GM12878 (cell line): ENCODE results near the gene SPG21. TPM values are rescaled to one million over a fixed set of nuclear protein-coding genes. Genes with fewer than 3 reads are reported as not detected.

Experiments used
- ATAC-seq: fragments of 200-7000 bp; cut with Tn5 transposase; 3 replicates; pipeline ENCODE4 v1.9.1; 2020; ENCODE audit warnings: mild to moderate bottlenecking, moderate library complexity
- BruUV-seq: library from RNA; stranded (reverse); fragments of 400-500 nt; replicated peaks from 2 replicates; lab custom pipeline; 2021; lab: Mats Ljungman, UMichigan
- CTCF ChIA-PET: fragments of 300-600 bp; sonication (Branson Sonifier 250); formaldehyde crosslinking; extraction: SDS; loops from one replicate; lab custom pipeline; 2021; ENCODE audit warnings: inconsistent platforms; lab: Yijun Ruan, JAX
- POLR2A ChIA-PET: fragments of 350-600 bp; formaldehyde crosslinking; extraction: SDS; loops from one replicate; lab custom pipeline; 2021; ENCODE audit warnings: inconsistent platforms; lab: Charles Lee
- RAD21 ChIA-PET: fragments of 300-600 bp; sonication (Branson Sonifier 250); formaldehyde crosslinking; loops from one replicate; lab custom pipeline; 2023; ENCODE audit warnings: antibody characterized with exemption; ENCODE audit not compliant: unreplicated experiment; lab: Charles Lee
- SMC1A ChIA-PET: fragments of 300-600 bp; sonication (Branson Sonifier 250); formaldehyde crosslinking; loops from one replicate; lab custom pipeline; 2023; ENCODE audit not compliant: unreplicated experiment, uncharacterized antibody; lab: Charles Lee
- DNase-seq: peaks from one replicate; pipeline ENCODE4 v3.0.0-alpha.2; 2011; ENCODE audit warnings: low read depth, low spot score
- FAIRE-seq: peaks from 3 replicates; lab custom pipeline; 2011; peaks lifted over from hg19 to GRCh38; lab: Jason Lieb, UNC
- H2AFZ ChIP-seq: 2 replicates; pipeline ENCODE4 v1.6.0; 2011; ENCODE audit warnings: low read depth, low read length, control low read depth; ENCODE audit not compliant: control insufficient read depth
- H3K27ac ChIP-seq: 2 replicates; pipeline ENCODE4 v1.5.1; 2011; ENCODE audit warnings: control low read depth; ENCODE audit not compliant: control insufficient read depth, insufficient read depth
- H3K27me3 ChIP-seq, 2 experiments: replicated peaks in 1 of 2; 2 replicates each; pipeline versions ENCODE4 v1.6.0 to v1.6.1; 2011; ENCODE audit warnings: low read length in 1 of 2; ENCODE audit not compliant: control insufficient read depth in 2 of 2, insufficient read depth in 2 of 2
- H3K36me3 ChIP-seq, 2 experiments: 2 replicates each; pipeline ENCODE4 v1.5.1; 2011; ENCODE audit warnings: low read length in 1 of 2; ENCODE audit not compliant: control insufficient read depth in 2 of 2, insufficient read depth in 2 of 2
- H3K4me1 ChIP-seq: 2 replicates; pipeline ENCODE4 v1.6.1; 2011; ENCODE audit warnings: mild to moderate bottlenecking, low read length, moderate library complexity, mixed read lengths; ENCODE audit not compliant: control insufficient read depth, insufficient read depth
- H3K4me2 ChIP-seq: 2 replicates; pipeline ENCODE4 v1.6.0; 2011; ENCODE audit warnings: control low read depth; ENCODE audit not compliant: control insufficient read depth, insufficient read depth
- H3K4me3 ChIP-seq: fragments of 200-600 bp; sonication (generic); 2 replicates; pipeline ENCODE4 v1.5.1; 2016
- H3K79me2 ChIP-seq: 2 replicates; pipeline ENCODE4 v1.6.0; 2011; ENCODE audit warnings: low read length; ENCODE audit not compliant: control insufficient read depth, insufficient read depth
- H3K9ac ChIP-seq: 2 replicates; pipeline ENCODE4 v1.8.0; 2011; ENCODE audit warnings: low read length, control low read depth, mixed read lengths; ENCODE audit not compliant: control insufficient read depth, insufficient read depth
- H3K9me3 ChIP-seq: replicated peaks from 3 replicates; pipeline ENCODE4 v1.5.1; 2011; ENCODE audit warnings: mild to moderate bottlenecking, low read length; ENCODE audit not compliant: control insufficient read depth, insufficient read depth
- H4K20me1 ChIP-seq: 2 replicates; pipeline ENCODE4 v1.6.0; 2011; ENCODE audit not compliant: control insufficient read depth, insufficient read depth
- EGR1 ChIP-seq, 2 experiments: IDR thresholded peaks; 1 replicate in 1 of 2; 2 replicates in 1 of 2; pipeline ENCODE4 v1.6.1; 2011 to 2012; ENCODE audit warnings: low read depth in 2 of 2, low read length in 2 of 2, borderline replicate concordance in 1 of 2, mild to moderate bottlenecking in 1 of 2, moderate library complexity in 1 of 2
- HDAC2 ChIP-seq: fragments of 200-600 bp; sonication (generic); IDR thresholded peaks from 2 replicates; pipeline ENCODE4 v1.6.1; 2017
- MTA2 ChIP-seq: fragments of 450-650 bp; IDR thresholded peaks from 2 replicates; pipeline ENCODE4 v1.6.1; 2016; ENCODE audit warnings: low read depth, mild to moderate bottlenecking, moderate library complexity
- NFYA ChIP-seq: IDR thresholded peaks from 2 replicates; pipeline ENCODE4 v1.6.1; 2011; ENCODE audit warnings: low read depth, mild to moderate bottlenecking, low read length, improper control_type of control experiment, borderline replicate concordance
- NR2C2 ChIP-seq: IDR thresholded peaks from 2 replicates; pipeline ENCODE4 v1.6.1; 2011; ENCODE audit warnings: borderline replicate concordance, low read depth; ENCODE audit not compliant: control insufficient read depth, insufficient read length
- SPI1 ChIP-seq: IDR thresholded peaks from 2 replicates; pipeline ENCODE4 v1.6.1; 2011; ENCODE audit warnings: low read depth, mild to moderate bottlenecking, low read length, moderate library complexity, borderline replicate concordance; ENCODE audit not compliant: insufficient read depth
- STAT3 ChIP-seq: IDR thresholded peaks from 2 replicates; pipeline ENCODE4 v1.6.1; 2011; ENCODE audit warnings: low read depth, low read length, improper control_type of control experiment
- WGBS: methylation state at CpG from one replicate; pipeline ENCODE4 v1.1.6; 2016; ENCODE audit warnings: low lambda C conversion rate; ENCODE audit not compliant: insufficient replicate concordance, insufficient coverage; ENCODE audit errors: missing lambda C conversion rate; 5-methylcytosine and 5-hydroxymethylcytosine counted together
- in situ Hi-C: fragments of 300-500 bp; cut with MboI; formaldehyde crosslinking; loops from 9 replicates; pipeline ENCODE4 v1.14.3; 2018; ENCODE audit warnings: mixed read lengths
- intact Hi-C: fragments of 100-400 bp; cut with micrococcal nuclease; formaldehyde crosslinking; loops from one replicate; pipeline ENCODE4 v1.14.2; 2022; ENCODE audit not compliant: unreplicated experiment
- polyA plus RNA-seq, 11 experiments: library from polyadenylated mRNA; depleted of rRNA in 4 of 11; unstranded in 6 of 11; stranded (reverse) in 5 of 11; fragments of >200 nt; fragmentation: Nextera tagmentation in 4 of 11; fragmentation: Illumina TruSeq in 1 of 11; extraction: Ambion mirVana in 4 of 11; extraction: Trizol in 1 of 11; gene quantifications; 1 replicate in 1 of 11; 2 replicates in 10 of 11; pipeline versions ENCODE4 v1.2.1 to v1.2.3, GENCODE V29; 2011 to 2016; ENCODE audit warnings: inconsistent platforms in 2 of 11, missing spikeins in 2 of 11, low read depth in 1 of 11
- total RNA-seq, 4 experiments: library from RNA; depleted of rRNA in 3 of 4; stranded (reverse); fragments of >200 nt in 3 of 4; fragmentation: Illumina TruSeq in 1 of 4; extraction: Trizol in 1 of 4; gene quantifications; 2 replicates each; pipeline versions ENCODE4 v1.2.1 to v1.2.3, GENCODE V29; 2013 to 2021

SPG21 gene
- total and polyA plus RNA-seq, 10 of the 15 experiments (the other 5 are each of a cell fraction or from before 2014, with no cell fraction given), result 25.5 to 116 (median 68.0) TPM

- Histone ChIP-seq H4K20me1 (no peaks in the 10 kb centered on the region), H3K9ac (no peak overlapping the region), H3K4me1 (peaks cover 8% of the 10 kb centered on the region), H3K9me3 (no peaks in the 10 kb centered on the region), H3K4me3 (no peak overlapping the region), H3K27ac (no peak overlapping the region), H3K36me3 (no peaks in the 10 kb centered on the region), H3K27me3 (no peaks in the 10 kb centered on the region), H2AFZ (no peak overlapping the region), H3K4me2 (no peak overlapping the region), H3K79me2 (no peaks in the 10 kb centered on the region)
- intact Hi-C loops, result no loop called here
- 55% methylated on average over 13 of the region's 13 CpGs for WGBS
- ChIA-PET CTCF (interaction anchor here (1.2 kb wide), 1 partner anchor 105 kb away, joined by 3 read pairs; no protein-coding TSS in a partner anchor), POLR2A (interaction anchor here (0.6 kb wide), 2 partner anchors 45 to 353 kb away, joined by 3 read pairs; no protein-coding TSS in a partner anchor), RAD21 (interaction anchor here (0.9 to 1.5 kb wide), 2 partner anchors 80 to 93 kb away, joined by 3 to 5 read pairs; no protein-coding TSS in a partner anchor), SMC1A (interaction anchor here (1.2 kb wide), 2 partner anchors 12 to 26 kb away, joined by 4 read pairs; no protein-coding TSS in a partner anchor)
- TF ChIP-seq EGR1 (IDR thresholded peaks at IDR 0.05; ENCODE audit: borderline replicate concordance in 1 of 2, low read depth in 2 of 2, low read length in 2 of 2) (no peak), HDAC2 (no peak), SPI1 (no peak), STAT3 (no peak), MTA2 (no peak), NFYA (no peak), NR2C2 (no peak)
- in situ Hi-C loops, result no loop called here
- ATAC-seq (no peak), DNase-seq (no peak), FAIRE-seq (no peak)
- no TSS peak for BruUV-seq
Observed at GRCh38 chr15:64915518-64916227, 74.0 kb downstream of the SPG21 start.

Other genes with a start within 250 kb of the SPG21 start
Only the 7 nearest of the 12 such genes appear.
- gene ANKDD1A, start 78.0 kb downstream of the SPG21 start, total RNA-seq (2014; rRNA removed), result 3.9 and 5.3 TPM in 2 replicates
- gene ANKDD1A, start 78.0 kb downstream of the SPG21 start, total RNA-seq (2014; rRNA removed; fragmentation: Illumina TruSeq; extraction: Trizol), result 2.3 and 2.6 TPM in 2 replicates
- 4.4 and 4.5 TPM in 2 replicates for gene ANKDD1A, start 78.0 kb downstream of the SPG21 start, total RNA-seq (2021)
- 3.1 and 3.7 TPM in 2 replicates for gene ANKDD1A, start 78.0 kb downstream of the SPG21 start, polyA plus RNA-seq (2011; rRNA removed)
- gene ANKDD1A, start 78.0 kb downstream of the SPG21 start, polyA plus RNA-seq (2014; fragmentation: Illumina TruSeq; extraction: Trizol), result 2.5 and 3.3 TPM in 2 replicates
- 1 to 10 TPM; 1.5 to 2.5 TPM for gene ANKDD1A, start 78.0 kb downstream of the SPG21 start, polyA plus RNA-seq (2014; fragmentation: Nextera tagmentation; extraction: Ambion mirVana)
- 5.9 and 6.6 TPM in 2 replicates for gene ANKDD1A, start 78.0 kb downstream of the SPG21 start, polyA plus RNA-seq (2014; rRNA removed)
- 1 to 10 TPM; 4.5 to 4.8 TPM for gene ANKDD1A, start 78.0 kb downstream of the SPG21 start, polyA plus RNA-seq (2016; fragmentation: Nextera tagmentation; extraction: Ambion mirVana)
- 17.4 and 21.1 TPM in 2 replicates for gene MTFMT, start 39.7 kb upstream of the SPG21 start, total RNA-seq (2014; rRNA removed)
- gene MTFMT, start 39.7 kb upstream of the SPG21 start, total RNA-seq (2014; rRNA removed; fragmentation: Illumina TruSeq; extraction: Trizol), result 16.1 and 16.9 TPM in 2 replicates
- gene MTFMT, start 39.7 kb upstream of the SPG21 start, total RNA-seq (2021), result 16.1 and 16.7 TPM in 2 replicates
- gene MTFMT, start 39.7 kb upstream of the SPG21 start, polyA plus RNA-seq (2011; rRNA removed), result 18.1 and 21.2 TPM in 2 replicates
- gene MTFMT, start 39.7 kb upstream of the SPG21 start, polyA plus RNA-seq (2014; fragmentation: Illumina TruSeq; extraction: Trizol), result 18.3 and 20.0 TPM in 2 replicates
- 1 to 10 TPM; 1.7 to 3.3 TPM for gene MTFMT, start 39.7 kb upstream of the SPG21 start, polyA plus RNA-seq (2014; fragmentation: Nextera tagmentation; extraction: Ambion mirVana)
- gene MTFMT, start 39.7 kb upstream of the SPG21 start, polyA plus RNA-seq (2014; rRNA removed), result 14.7 and 17.3 TPM in 2 replicates
- gene MTFMT, start 39.7 kb upstream of the SPG21 start, polyA plus RNA-seq (2016; fragmentation: Nextera tagmentation; extraction: Ambion mirVana), result 10 to 100 TPM; 25.9 to 29.8 TPM
- gene SLC51B, start 55.5 kb upstream of the SPG21 start, total RNA-seq (2014; rRNA removed), result 0.17 TPM in 1 of 2 replicates, not detected in the other
- gene SLC51B, start 55.5 kb upstream of the SPG21 start, total RNA-seq (2014; rRNA removed; fragmentation: Illumina TruSeq; extraction: Trizol), result not detected in 2 replicates
- gene SLC51B, start 55.5 kb upstream of the SPG21 start, total RNA-seq (2021), result not detected in 2 replicates
- gene SLC51B, start 55.5 kb upstream of the SPG21 start, polyA plus RNA-seq (2011; rRNA removed), result 0.13 TPM in 1 of 2 replicates, not detected in the other
- gene SLC51B, start 55.5 kb upstream of the SPG21 start, polyA plus RNA-seq (2014; fragmentation: Illumina TruSeq; extraction: Trizol), result not detected in 2 replicates
- under 1 TPM; 0.05 to 0.13 TPM for gene SLC51B, start 55.5 kb upstream of the SPG21 start, polyA plus RNA-seq (2014; fragmentation: Nextera tagmentation; extraction: Ambion mirVana)
- not detected in 2 replicates for gene SLC51B, start 55.5 kb upstream of the SPG21 start, polyA plus RNA-seq (2014; rRNA removed)
- gene SLC51B, start 55.5 kb upstream of the SPG21 start, polyA plus RNA-seq (2016; fragmentation: Nextera tagmentation; extraction: Ambion mirVana), result not detected
- gene RASL12, start 78.1 kb upstream of the SPG21 start, total RNA-seq (2014; rRNA removed), result 0.06 TPM in 1 of 2 replicates, not detected in the other
- gene RASL12, start 78.1 kb upstream of the SPG21 start, total RNA-seq (2014; rRNA removed; fragmentation: Illumina TruSeq; extraction: Trizol), result not detected in 2 replicates
- gene RASL12, start 78.1 kb upstream of the SPG21 start, total RNA-seq (2021), result 0.10 TPM in 1 of 2 replicates, not detected in the other
- gene RASL12, start 78.1 kb upstream of the SPG21 start, polyA plus RNA-seq (2011; rRNA removed), result not detected in 2 replicates
- gene RASL12, start 78.1 kb upstream of the SPG21 start, polyA plus RNA-seq (2014; fragmentation: Illumina TruSeq; extraction: Trizol), result 0.06 TPM in 1 of 2 replicates, not detected in the other
- not detected for gene RASL12, start 78.1 kb upstream of the SPG21 start, polyA plus RNA-seq (2014; fragmentation: Nextera tagmentation; extraction: Ambion mirVana)
- gene RASL12, start 78.1 kb upstream of the SPG21 start, polyA plus RNA-seq (2014; rRNA removed), result 0.08 TPM in 1 of 2 replicates, not detected in the other
- not detected for gene RASL12, start 78.1 kb upstream of the SPG21 start, polyA plus RNA-seq (2016; fragmentation: Nextera tagmentation; extraction: Ambion mirVana)
- 0.06 TPM in 1 of 2 replicates, not detected in the other for gene KBTBD13, start 86.8 kb upstream of the SPG21 start, total RNA-seq (2014; rRNA removed)
- not detected in 2 replicates for gene KBTBD13, start 86.8 kb upstream of the SPG21 start, total RNA-seq (2014; rRNA removed; fragmentation: Illumina TruSeq; extraction: Trizol)
- not detected in 2 replicates for gene KBTBD13, start 86.8 kb upstream of the SPG21 start, total RNA-seq (2021)
- gene KBTBD13, start 86.8 kb upstream of the SPG21 start, polyA plus RNA-seq (2011; rRNA removed), result not detected in 2 replicates
- gene KBTBD13, start 86.8 kb upstream of the SPG21 start, polyA plus RNA-seq (2014; fragmentation: Illumina TruSeq; extraction: Trizol), result not detected in 2 replicates
- gene KBTBD13, start 86.8 kb upstream of the SPG21 start, polyA plus RNA-seq (2014; fragmentation: Nextera tagmentation; extraction: Ambion mirVana), result not detected
- 0.04 TPM in 1 of 2 replicates, not detected in the other for gene KBTBD13, start 86.8 kb upstream of the SPG21 start, polyA plus RNA-seq (2014; rRNA removed)
- gene KBTBD13, start 86.8 kb upstream of the SPG21 start, polyA plus RNA-seq (2016; fragmentation: Nextera tagmentation; extraction: Ambion mirVana), result not detected
- gene UBAP1L, start 125.3 kb upstream of the SPG21 start, total RNA-seq (2014; rRNA removed), result 1.6 and 1.8 TPM in 2 replicates
- gene UBAP1L, start 125.3 kb upstream of the SPG21 start, total RNA-seq (2014; rRNA removed; fragmentation: Illumina TruSeq; extraction: Trizol), result 1.3 and 1.4 TPM in 2 replicates
- 1.9 and 2.4 TPM in 2 replicates for gene UBAP1L, start 125.3 kb upstream of the SPG21 start, total RNA-seq (2021)
- gene UBAP1L, start 125.3 kb upstream of the SPG21 start, polyA plus RNA-seq (2011; rRNA removed), result 0.86 and 1.0 TPM in 2 replicates
- gene UBAP1L, start 125.3 kb upstream of the SPG21 start, polyA plus RNA-seq (2014; fragmentation: Illumina TruSeq; extraction: Trizol), result 0.97 and 1.2 TPM in 2 replicates
- under 1 TPM; 0.03 to 0.09 TPM for gene UBAP1L, start 125.3 kb upstream of the SPG21 start, polyA plus RNA-seq (2014; fragmentation: Nextera tagmentation; extraction: Ambion mirVana)
- 2.6 and 3.5 TPM in 2 replicates for gene UBAP1L, start 125.3 kb upstream of the SPG21 start, polyA plus RNA-seq (2014; rRNA removed)
- under 1 TPM; 0.72 to 0.84 TPM for gene UBAP1L, start 125.3 kb upstream of the SPG21 start, polyA plus RNA-seq (2016; fragmentation: Nextera tagmentation; extraction: Ambion mirVana)
- 14.9 and 15.8 TPM in 2 replicates for gene PDCD7, start 143.9 kb upstream of the SPG21 start, total RNA-seq (2014; rRNA removed)
- 12.4 and 12.6 TPM in 2 replicates for gene PDCD7, start 143.9 kb upstream of the SPG21 start, total RNA-seq (2014; rRNA removed; fragmentation: Illumina TruSeq; extraction: Trizol)
- gene PDCD7, start 143.9 kb upstream of the SPG21 start, total RNA-seq (2021), result 20.1 and 22.9 TPM in 2 replicates
- gene PDCD7, start 143.9 kb upstream of the SPG21 start, polyA plus RNA-seq (2011; rRNA removed), result 22.8 and 24.3 TPM in 2 replicates
- gene PDCD7, start 143.9 kb upstream of the SPG21 start, polyA plus RNA-seq (2014; fragmentation: Illumina TruSeq; extraction: Trizol), result 24.2 and 26.0 TPM in 2 replicates
- 10 to 100 TPM; 10.1 to 11.2 TPM for gene PDCD7, start 143.9 kb upstream of the SPG21 start, polyA plus RNA-seq (2014; fragmentation: Nextera tagmentation; extraction: Ambion mirVana)
- gene PDCD7, start 143.9 kb upstream of the SPG21 start, polyA plus RNA-seq (2014; rRNA removed), result 14.1 and 15.1 TPM in 2 replicates
- 1 to 10 TPM; 4.2 to 8.6 TPM for gene PDCD7, start 143.9 kb upstream of the SPG21 start, polyA plus RNA-seq (2016; fragmentation: Nextera tagmentation; extraction: Ambion mirVana)